Hepatocyte (in vitro differentiated cells): ENCODE measurements around the gene TBCA. TPM values are rescaled to one million over a fixed set of nuclear protein-coding genes. Genes with fewer than 3 reads are reported as not detected.

Source experiments
- DNase-seq: peaks from one replicate; pipeline ENCODE4 v3.0.0-alpha.2; 2016; ENCODE audit warnings: low spot score
- H2AFZ ChIP-seq: fragments of 200-600 bp; sonication (generic); 2 replicates; pipeline ENCODE4 v1.6.0; 2016; ENCODE audit warnings: antibody characterized with exemption, mild to moderate bottlenecking
- H3K27ac ChIP-seq: fragments of 200-600 bp; sonication (generic); 2 replicates; pipeline ENCODE4 v1.5.1; 2016; ENCODE audit warnings: mild to moderate bottlenecking
- H3K27me3 ChIP-seq: fragments of 200-600 bp; sonication (generic); 2 replicates; pipeline ENCODE4 v1.6.1; 2016
- H3K36me3 ChIP-seq: fragments of 200-600 bp; sonication (generic); replicated peaks from 2 replicates; pipeline ENCODE4 v1.5.1; 2016; ENCODE audit warnings: low read depth; ENCODE audit not compliant: insufficient read depth
- H3K4me1 ChIP-seq: fragments of 200-600 bp; sonication (generic); 2 replicates; pipeline ENCODE4 v1.5.1; 2016; ENCODE audit warnings: mild to moderate bottlenecking, moderate library complexity; ENCODE audit not compliant: insufficient read depth
- H3K4me2 ChIP-seq: fragments of 200-600 bp; sonication (generic); 2 replicates; pipeline ENCODE4 v1.6.0; 2016
- H3K4me3 ChIP-seq: fragments of 200-600 bp; sonication (generic); 2 replicates; pipeline ENCODE4 v1.5.1; 2016; ENCODE audit warnings: mild to moderate bottlenecking
- H3K79me2 ChIP-seq: fragments of 200-600 bp; sonication (generic); 2 replicates; pipeline ENCODE4 v1.6.0; 2017; ENCODE audit warnings: mild to moderate bottlenecking
- H3K9me2 ChIP-seq: fragments of 200-600 bp; sonication (generic); replicated peaks from 2 replicates; pipeline ENCODE4 v1.6.0; 2017; ENCODE audit warnings: mild to moderate bottlenecking; ENCODE audit not compliant: insufficient read depth
- H3K9me3 ChIP-seq: fragments of 200-600 bp; sonication (generic); 2 replicates; pipeline ENCODE4 v1.5.1; 2016; ENCODE audit warnings: low read depth, mild to moderate bottlenecking
- H4K20me1 ChIP-seq: fragments of 200-600 bp; sonication (generic); 2 replicates; pipeline ENCODE4 v1.6.0; 2016; ENCODE audit warnings: mild to moderate bottlenecking; ENCODE audit not compliant: insufficient read depth, poor library complexity, severe bottlenecking
- CTCF ChIP-seq: fragments of 200-600 bp; sonication (generic); IDR thresholded peaks from 2 replicates; pipeline ENCODE4 v1.5.1; 2016; ENCODE audit warnings: antibody characterized with exemption, mild to moderate bottlenecking; ENCODE audit not compliant: poor library complexity
- EZH2 ChIP-seq: fragments of 200-600 bp; sonication (generic); IDR thresholded peaks from 2 replicates; pipeline ENCODE4 v1.6.1; 2016; ENCODE audit warnings: antibody characterized with exemption, mild to moderate bottlenecking, borderline replicate concordance
- EZH2phosphoT487 ChIP-seq: fragments of 200-600 bp; sonication (generic); IDR thresholded peaks from one replicate; pipeline ENCODE4 v1.6.1; 2018; ENCODE audit warnings: antibody characterized with exemption, mild to moderate bottlenecking, low read depth, moderate library complexity; ENCODE audit not compliant: unreplicated experiment, severe bottlenecking
- WGBS: methylation state at CpG from one replicate; pipeline ENCODE4 v1.1.6; 2016; ENCODE audit warnings: low lambda C conversion rate; ENCODE audit errors: missing lambda C conversion rate; 5-methylcytosine and 5-hydroxymethylcytosine counted together
- polyA plus RNA-seq: library from polyadenylated mRNA; unstranded; fragments of >200 nt; fragmentation: Nextera tagmentation; extraction: Ambion mirVana; gene quantifications from 2 replicates; pipeline ENCODE4 v1.2.1, GENCODE V29; 2016
- total RNA-seq: library from RNA; depleted of rRNA; stranded (reverse); fragments of >200 nt; gene quantifications from 2 replicates; pipeline ENCODE4 v1.2.3, GENCODE V29; 2014

The TBCA gene
- total and polyA plus RNA-seq, 2 experiments from 2014 or later: 278 to 282 TPM

- H4K20me1 ChIP-seq: peaks cover 75% of the 10 kb centered on the region
- DNase-seq: no peak
- no peaks in the 10 kb centered on the region for H3K36me3 ChIP-seq
- no peaks in the 10 kb centered on the region for H3K27me3 ChIP-seq
- H2AFZ ChIP-seq: no peak overlapping the region
- no peak overlapping the region for H3K4me2 ChIP-seq
- no peaks in the 10 kb centered on the region for H3K9me3 ChIP-seq
- H3K27ac ChIP-seq: no peak overlapping the region
- no peak overlapping the region for H3K4me3 ChIP-seq
- peaks cover 21% of the 10 kb centered on the region for H3K4me1 ChIP-seq
- no peaks in the 10 kb centered on the region for H3K9me2 ChIP-seq
- peaks cover 91% of the 10 kb centered on the region for H3K79me2 ChIP-seq
- TF ChIP-seq EZH2phosphoT487 (no peak), EZH2 (no peak)
- WGBS: 96% methylated on average over 5 of the region's 5 CpGs
Observed at GRCh38 chr5:77771452-77771851, 4.7 kb downstream of the TBCA start.

- Histone ChIP-seq H3K27me3 (no peaks in the 10 kb centered on the region), H3K4me2 (no peak overlapping the region), H3K27ac (no peak overlapping the region), H2AFZ (no peak overlapping the region), H3K9me2 (no peaks in the 10 kb centered on the region), H3K4me1 (peaks cover 21% of the 10 kb centered on the region), H3K9me3 (no peaks in the 10 kb centered on the region), H3K79me2 (peaks cover 98% of the 10 kb centered on the region), H3K4me3 (no peak overlapping the region), H4K20me1 (peaks cover 75% of the 10 kb centered on the region), H3K36me3 (no peaks in the 10 kb centered on the region)
- no peak for DNase-seq
- TF ChIP-seq CTCF (no peak), EZH2phosphoT487 (no peak), EZH2 (no peak)
- WGBS: 99% methylated on average over 4 of the region's 4 CpGs
Observed at GRCh38 chr5:77770293-77771005, 5.7 kb downstream of the TBCA start.

- H3K4me1 ChIP-seq: peaks cover 15% of the 10 kb centered on the region
- H4K20me1 ChIP-seq: peaks cover 71% of the 10 kb centered on the region
- no peak overlapping the region for H3K4me3 ChIP-seq
- no peak for TF ChIP-seq EZH2
- TF ChIP-seq CTCF: no peak
- no peak for TF ChIP-seq EZH2phosphoT487
- no peaks in the 10 kb centered on the region for H3K9me2 ChIP-seq
- H3K4me2 ChIP-seq: no peak overlapping the region
- H3K27me3 ChIP-seq: no peaks in the 10 kb centered on the region
- DNase-seq: no peak
- H3K36me3 ChIP-seq: no peaks in the 10 kb centered on the region
- H3K79me2 ChIP-seq: peaks cover 98% of the 10 kb centered on the region
- H3K27ac ChIP-seq: no peak overlapping the region
- H3K9me3 ChIP-seq: peaks cover 2% of the 10 kb centered on the region
- H2AFZ ChIP-seq: no peak overlapping the region
Observed at GRCh38 chr5:77768978-77769377, 7.2 kb downstream of the TBCA start.

GRCh38 chr5:77767301-77767700 lies 8.8 kb downstream of the TBCA start:
- Histone ChIP-seq H3K4me1 (no peaks in the 10 kb centered on the region), H3K79me2 (peaks cover 98% of the 10 kb centered on the region), H3K4me3 (no peak overlapping the region), H3K27me3 (no peaks in the 10 kb centered on the region), H3K9me3 (peaks cover 7% of the 10 kb centered on the region), H3K27ac (no peak overlapping the region), H3K9me2 (no peaks in the 10 kb centered on the region), H3K36me3 (no peaks in the 10 kb centered on the region), H2AFZ (no peak overlapping the region), H4K20me1 (peaks cover 58% of the 10 kb centered on the region), H3K4me2 (no peak overlapping the region)
- 100% methylated on average over 1 of the region's 1 CpG for WGBS
- TF ChIP-seq EZH2 (no peak), CTCF (no peak), EZH2phosphoT487 (no peak)
- no peak for DNase-seq
